ENCODE results near the gene TMEM272. TPM values are rescaled to one million over a fixed set of nuclear protein-coding genes. Genes with fewer than 3 reads are reported as not detected.
A peak's percentile ranks its signal among the peaks of the same experiment; 100 is the strongest.

Gene TMEM272
- total and polyA plus RNA-seq, 2 of the 13 experiments (the other 11 are each of a cell fraction or from before 2014, with no cell fraction given): 0.37 to 0.62 TPM

DNA sequence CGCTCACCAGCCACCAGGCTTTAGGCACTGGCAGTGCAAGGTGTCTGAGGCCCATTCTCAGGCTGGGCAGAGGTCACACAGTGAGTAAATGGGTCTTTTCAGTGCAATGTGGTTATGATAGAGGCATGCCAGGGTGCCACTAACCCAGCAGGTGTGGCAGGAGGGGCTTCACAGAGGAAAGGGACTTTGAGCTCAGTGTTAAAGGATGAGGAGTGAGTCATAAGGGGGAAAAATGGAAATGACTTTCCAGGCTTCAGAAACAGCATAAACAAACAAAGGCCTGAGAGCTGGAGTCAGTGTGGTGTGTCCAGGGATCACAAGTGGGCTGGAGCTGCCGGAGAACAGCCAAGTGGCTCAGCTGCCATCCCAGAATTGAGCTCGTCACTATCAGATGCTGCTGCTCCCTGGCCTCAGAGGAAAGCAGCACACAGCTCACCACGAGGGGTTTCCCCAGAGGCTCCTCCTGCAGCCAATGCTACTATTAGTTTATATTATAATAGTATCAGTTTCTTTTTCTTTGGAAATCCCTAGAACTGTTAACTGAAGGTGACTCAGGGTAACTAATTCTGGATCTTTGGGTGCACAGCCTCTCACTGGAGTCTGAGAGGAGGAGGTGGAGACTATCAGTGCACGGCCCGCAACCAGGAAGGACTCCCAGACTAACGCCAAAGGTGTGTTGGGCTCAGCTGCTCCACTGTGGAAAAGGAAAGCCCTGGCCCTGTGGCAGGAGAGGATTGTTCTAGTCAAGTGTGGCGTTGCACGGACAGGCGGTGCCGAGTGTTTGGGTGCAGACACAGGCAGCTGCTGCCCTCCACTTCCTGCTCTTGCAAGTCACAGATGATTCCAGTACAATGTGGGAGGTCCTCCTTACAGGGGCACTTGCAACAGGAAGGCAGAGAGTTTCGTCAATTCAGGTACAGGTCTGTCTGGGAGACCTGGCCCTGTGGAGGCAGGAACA lies 80.5 kb downstream of the TMEM272 start (continued):
- TF ChIP-seq, protein P1, sequence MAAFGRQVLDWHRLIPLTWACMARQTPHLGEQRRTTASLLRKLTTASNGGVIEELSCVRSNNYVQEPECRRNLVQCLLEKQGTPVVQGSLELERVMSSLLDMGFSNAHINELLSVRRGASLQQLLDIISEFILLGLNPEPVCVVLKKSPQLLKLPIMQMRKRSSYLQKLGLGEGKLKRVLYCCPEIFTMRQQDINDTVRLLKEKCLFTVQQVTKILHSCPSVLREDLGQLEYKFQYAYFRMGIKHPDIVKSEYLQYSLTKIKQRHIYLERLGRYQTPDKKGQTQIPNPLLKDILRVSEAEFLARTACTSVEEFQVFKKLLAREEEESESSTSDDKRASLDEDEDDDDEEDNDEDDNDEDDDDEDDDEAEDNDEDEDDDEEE (CRISPR knock-in tag; IDR thresholded peaks at IDR 0.05): no peak
- TF ChIP-seq ELF3 (CRISPR knock-in tag; IDR thresholded peaks at IDR 0.05): peak; percentile 55
- no peak for TF ChIP-seq ETV6 (CRISPR knock-in tag; conservative IDR thresholded peaks at IDR 0.05)
- peak; percentile 38 for TF ChIP-seq TBL1XR1 (IDR thresholded peaks at IDR 0.05; ENCODE audit: borderline replicate concordance, low read length, partially characterized antibody)
- TF ChIP-seq RCOR2 (CRISPR knock-in tag; IDR thresholded peaks at IDR 0.05): no peak; the same call in 1 of the 2 replicates
- TF ChIP-seq SRY (CRISPR knock-in tag; IDR thresholded peaks at IDR 0.05): no peak
- TF ChIP-seq NR2F6 (IDR thresholded peaks at IDR 0.05): no peak
- 0 out of 2 replicates have a peak, but pooled peaks have one; percentile 30 for TF ChIP-seq NR2F6 (CRISPR knock-in tag; IDR thresholded peaks at IDR 0.05)
- TF ChIP-seq, protein P2, sequence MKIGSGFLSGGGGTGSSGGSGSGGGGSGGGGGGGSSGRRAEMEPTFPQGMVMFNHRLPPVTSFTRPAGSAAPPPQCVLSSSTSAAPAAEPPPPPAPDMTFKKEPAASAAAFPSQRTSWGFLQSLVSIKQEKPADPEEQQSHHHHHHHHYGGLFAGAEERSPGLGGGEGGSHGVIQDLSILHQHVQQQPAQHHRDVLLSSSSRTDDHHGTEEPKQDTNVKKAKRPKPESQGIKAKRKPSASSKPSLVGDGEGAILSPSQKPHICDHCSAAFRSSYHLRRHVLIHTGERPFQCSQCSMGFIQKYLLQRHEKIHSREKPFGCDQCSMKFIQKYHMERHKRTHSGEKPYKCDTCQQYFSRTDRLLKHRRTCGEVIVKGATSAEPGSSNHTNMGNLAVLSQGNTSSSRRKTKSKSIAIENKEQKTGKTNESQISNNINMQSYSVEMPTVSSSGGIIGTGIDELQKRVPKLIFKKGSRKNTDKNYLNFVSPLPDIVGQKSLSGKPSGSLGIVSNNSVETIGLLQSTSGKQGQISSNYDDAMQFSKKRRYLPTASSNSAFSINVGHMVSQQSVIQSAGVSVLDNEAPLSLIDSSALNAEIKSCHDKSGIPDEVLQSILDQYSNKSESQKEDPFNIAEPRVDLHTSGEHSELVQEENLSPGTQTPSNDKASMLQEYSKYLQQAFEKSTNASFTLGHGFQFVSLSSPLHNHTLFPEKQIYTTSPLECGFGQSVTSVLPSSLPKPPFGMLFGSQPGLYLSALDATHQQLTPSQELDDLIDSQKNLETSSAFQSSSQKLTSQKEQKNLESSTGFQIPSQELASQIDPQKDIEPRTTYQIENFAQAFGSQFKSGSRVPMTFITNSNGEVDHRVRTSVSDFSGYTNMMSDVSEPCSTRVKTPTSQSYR (CRISPR knock-in tag; IDR thresholded peaks at IDR 0.05; ENCODE audit: borderline replicate concordance): peak; percentile 10; the same call in 1 of the 2 replicates
- no peak for TF ChIP-seq ZMYM2 (CRISPR knock-in tag; IDR thresholded peaks at IDR 0.05)
- TF ChIP-seq POLR2AphosphoS2 (IDR thresholded peaks at IDR 0.05; ENCODE audit: low read depth, low read length): no peak
- no peak for TF ChIP-seq ZFP36L1 (CRISPR knock-in tag; IDR thresholded peaks at IDR 0.05)
- TF ChIP-seq GLI4 (CRISPR knock-in tag; IDR thresholded peaks at IDR 0.05; ENCODE audit: borderline replicate concordance): no peak
- TF ChIP-seq, protein P3, sequence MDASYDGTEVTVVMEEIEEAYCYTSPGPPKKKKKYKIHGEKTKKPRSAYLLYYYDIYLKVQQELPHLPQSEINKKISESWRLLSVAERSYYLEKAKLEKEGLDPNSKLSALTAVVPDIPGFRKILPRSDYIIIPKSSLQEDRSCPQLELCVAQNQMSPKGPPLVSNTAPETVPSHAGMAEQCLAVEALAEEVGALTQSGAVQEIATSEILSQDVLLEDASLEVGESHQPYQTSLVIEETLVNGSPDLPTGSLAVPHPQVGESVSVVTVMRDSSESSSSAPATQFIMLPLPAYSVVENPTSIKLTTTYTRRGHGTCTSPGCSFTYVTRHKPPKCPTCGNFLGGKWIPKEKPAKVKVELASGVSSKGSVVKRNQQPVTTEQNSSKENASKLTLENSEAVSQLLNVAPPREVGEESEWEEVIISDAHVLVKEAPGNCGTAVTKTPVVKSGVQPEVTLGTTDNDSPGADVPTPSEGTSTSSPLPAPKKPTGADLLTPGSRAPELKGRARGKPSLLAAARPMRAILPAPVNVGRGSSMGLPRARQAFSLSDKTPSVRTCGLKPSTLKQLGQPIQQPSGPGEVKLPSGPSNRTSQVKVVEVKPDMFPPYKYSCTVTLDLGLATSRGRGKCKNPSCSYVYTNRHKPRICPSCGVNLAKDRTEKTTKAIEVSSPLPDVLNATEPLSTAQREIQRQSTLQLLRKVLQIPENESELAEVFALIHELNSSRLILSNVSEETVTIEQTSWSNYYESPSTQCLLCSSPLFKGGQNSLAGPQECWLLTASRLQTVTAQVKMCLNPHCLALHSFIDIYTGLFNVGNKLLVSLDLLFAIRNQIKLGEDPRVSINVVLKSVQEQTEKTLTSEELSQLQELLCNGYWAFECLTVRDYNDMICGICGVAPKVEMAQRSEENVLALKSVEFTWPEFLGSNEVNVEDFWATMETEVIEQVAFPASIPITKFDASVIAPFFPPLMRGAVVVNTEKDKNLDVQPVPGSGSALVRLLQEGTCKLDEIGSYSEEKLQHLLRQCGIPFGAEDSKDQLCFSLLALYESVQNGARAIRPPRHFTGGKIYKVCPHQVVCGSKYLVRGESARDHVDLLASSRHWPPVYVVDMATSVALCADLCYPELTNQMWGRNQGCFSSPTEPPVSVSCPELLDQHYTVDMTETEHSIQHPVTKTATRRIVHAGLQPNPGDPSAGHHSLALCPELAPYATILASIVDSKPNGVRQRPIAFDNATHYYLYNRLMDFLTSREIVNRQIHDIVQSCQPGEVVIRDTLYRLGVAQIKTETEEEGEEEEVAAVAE (CRISPR knock-in tag; IDR thresholded peaks at IDR 0.05; ENCODE audit: borderline replicate concordance): no peak
- no peak for TF ChIP-seq ZNF569 (CRISPR knock-in tag; IDR thresholded peaks at IDR 0.05; ENCODE audit: borderline replicate concordance)
- no peak for TF ChIP-seq HMG20B (CRISPR knock-in tag; conservative IDR thresholded peaks at IDR 0.05)
- TF ChIP-seq, protein P4, sequence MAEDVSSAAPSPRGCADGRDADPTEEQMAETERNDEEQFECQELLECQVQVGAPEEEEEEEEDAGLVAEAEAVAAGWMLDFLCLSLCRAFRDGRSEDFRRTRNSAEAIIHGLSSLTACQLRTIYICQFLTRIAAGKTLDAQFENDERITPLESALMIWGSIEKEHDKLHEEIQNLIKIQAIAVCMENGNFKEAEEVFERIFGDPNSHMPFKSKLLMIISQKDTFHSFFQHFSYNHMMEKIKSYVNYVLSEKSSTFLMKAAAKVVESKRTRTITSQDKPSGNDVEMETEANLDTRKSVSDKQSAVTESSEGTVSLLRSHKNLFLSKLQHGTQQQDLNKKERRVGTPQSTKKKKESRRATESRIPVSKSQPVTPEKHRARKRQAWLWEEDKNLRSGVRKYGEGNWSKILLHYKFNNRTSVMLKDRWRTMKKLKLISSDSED (CRISPR knock-in tag; IDR thresholded peaks at IDR 0.05): no peak
- TF ChIP-seq PCBP2 (optimal IDR thresholded peaks at IDR 0.05; ENCODE audit: low read depth, low read length, poor library complexity, severe bottlenecking): no peak
- no peak for TF ChIP-seq MAFF (IDR thresholded peaks at IDR 0.05; ENCODE audit: low read depth, low read length)

Data from HepG2 (cell line).